Smooth muscle cell (in vitro differentiated cells): ENCODE measurements around the gene GPR108. TPM values are rescaled to one million over a fixed set of nuclear protein-coding genes. Genes with fewer than 3 reads are reported as not detected.

Source experiments
- DNase-seq: peaks from one replicate; lab custom pipeline; 2025; ENCODE audit not compliant: unreplicated experiment; lab: John Stamatoyannopoulos, UW
- H2AFZ ChIP-seq: fragments of 200-600 bp; sonication (generic); 2 replicates; pipeline ENCODE4 v1.6.0; 2016; ENCODE audit warnings: antibody characterized with exemption, low read depth, mild to moderate bottlenecking
- H3F3A ChIP-seq: fragments of 200-600 bp; sonication (generic); 2 replicates; pipeline ENCODE4 v1.6.0; 2017; ENCODE audit warnings: antibody characterized with exemption, low read depth
- H3K27ac ChIP-seq: fragments of 200-600 bp; sonication (generic); 2 replicates; pipeline ENCODE4 v1.5.1; 2016; ENCODE audit warnings: low read depth, mild to moderate bottlenecking
- H3K27me3 ChIP-seq: fragments of 200-600 bp; sonication (generic); 2 replicates; pipeline ENCODE4 v1.6.1; 2016; ENCODE audit warnings: low read depth, mild to moderate bottlenecking
- H3K36me3 ChIP-seq: fragments of 200-600 bp; sonication (generic); 2 replicates; pipeline ENCODE4 v1.5.1; 2016; ENCODE audit warnings: low read depth
- H3K4me1 ChIP-seq: fragments of 200-600 bp; sonication (generic); 2 replicates; pipeline ENCODE4 v1.5.1; 2016; ENCODE audit warnings: low read depth
- H3K4me2 ChIP-seq: fragments of 200-600 bp; sonication (generic); 2 replicates; pipeline ENCODE4 v1.6.0; 2016; ENCODE audit warnings: mild to moderate bottlenecking
- H3K4me3 ChIP-seq: fragments of 200-600 bp; sonication (generic); 2 replicates; pipeline ENCODE4 v1.5.1; 2016; ENCODE audit warnings: mild to moderate bottlenecking
- H3K79me2 ChIP-seq: fragments of 200-600 bp; sonication (generic); 2 replicates; pipeline ENCODE4 v1.6.0; 2016; ENCODE audit warnings: low read depth, mild to moderate bottlenecking
- H3K9ac ChIP-seq: fragments of 200-600 bp; sonication (generic); 2 replicates; pipeline ENCODE4 v1.6.0; 2016; ENCODE audit warnings: low read depth
- H3K9me3 ChIP-seq: fragments of 200-600 bp; sonication (generic); replicated peaks from 2 replicates; pipeline ENCODE4 v1.5.1; 2016; ENCODE audit warnings: low read depth
- H4K20me1 ChIP-seq: fragments of 200-600 bp; sonication (generic); 2 replicates; pipeline ENCODE4 v1.6.0; 2016; ENCODE audit warnings: low read depth
- CTCF ChIP-seq: fragments of 200-600 bp; sonication (generic); IDR thresholded peaks from 2 replicates; pipeline ENCODE4 v1.5.1; 2017; ENCODE audit warnings: borderline replicate concordance, mild to moderate bottlenecking, antibody characterized with exemption; ENCODE audit not compliant: insufficient read depth, poor library complexity, severe bottlenecking
- WGBS: methylation state at CpG from one replicate; pipeline ENCODE4 v1.1.7; 2016; ENCODE audit warnings: low lambda C conversion rate; 5-methylcytosine and 5-hydroxymethylcytosine counted together
- polyA plus RNA-seq: library from polyadenylated mRNA; unstranded; fragments of >200 nt; fragmentation: Nextera tagmentation; extraction: Ambion mirVana; gene quantifications from 2 replicates; pipeline ENCODE4 v1.2.1, GENCODE V29; 2016
- total RNA-seq: library from RNA; depleted of rRNA; stranded (reverse); fragments of >200 nt; gene quantifications from 2 replicates; pipeline ENCODE4 v1.2.3, GENCODE V29; 2014

Gene GPR108
- total and polyA plus RNA-seq, 2 experiments from 2014 or later: 34.4 to 62.1 TPM

DNA sequence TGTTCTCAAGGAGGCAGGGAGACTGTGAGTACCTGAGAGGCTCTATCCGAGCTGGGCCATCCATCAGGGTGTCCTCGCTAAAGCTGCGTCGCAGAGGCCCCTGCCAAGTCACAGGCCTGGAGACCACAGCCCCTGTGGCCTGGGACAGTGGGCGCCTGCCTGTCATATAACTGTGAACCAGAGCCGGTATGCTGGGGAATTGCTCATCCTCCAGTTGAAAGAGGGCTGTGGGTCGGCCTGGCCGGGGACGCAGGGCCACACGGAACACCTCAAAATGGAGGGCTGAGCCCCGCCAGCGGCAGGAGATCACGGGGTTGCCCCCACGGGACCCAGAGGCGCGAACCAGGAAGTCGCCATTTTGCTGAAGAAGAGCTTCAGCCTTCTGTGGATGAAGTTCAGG lies 23.2 kb upstream of the GPR108 start:
- Histone ChIP-seq H3K4me3 (no peak overlapping the region), H3K36me3 (no peaks in the 10 kb centered on the region), H3K4me1 (no peaks in the 10 kb centered on the region), H4K20me1 (no peaks in the 10 kb centered on the region), H3K79me2 (no peaks in the 10 kb centered on the region), H3F3A (no peaks in the 10 kb centered on the region), H2AFZ (no peak overlapping the region), H3K9ac (no peak overlapping the region), H3K27ac (no peak overlapping the region), H3K9me3 (no peaks in the 10 kb centered on the region), H3K27me3 (no peaks in the 10 kb centered on the region), H3K4me2 (no peak overlapping the region)
- TF ChIP-seq CTCF: no peak
- 97% methylated on average over 17 of the region's 17 CpGs for WGBS
- no peak for DNase-seq

DNA sequence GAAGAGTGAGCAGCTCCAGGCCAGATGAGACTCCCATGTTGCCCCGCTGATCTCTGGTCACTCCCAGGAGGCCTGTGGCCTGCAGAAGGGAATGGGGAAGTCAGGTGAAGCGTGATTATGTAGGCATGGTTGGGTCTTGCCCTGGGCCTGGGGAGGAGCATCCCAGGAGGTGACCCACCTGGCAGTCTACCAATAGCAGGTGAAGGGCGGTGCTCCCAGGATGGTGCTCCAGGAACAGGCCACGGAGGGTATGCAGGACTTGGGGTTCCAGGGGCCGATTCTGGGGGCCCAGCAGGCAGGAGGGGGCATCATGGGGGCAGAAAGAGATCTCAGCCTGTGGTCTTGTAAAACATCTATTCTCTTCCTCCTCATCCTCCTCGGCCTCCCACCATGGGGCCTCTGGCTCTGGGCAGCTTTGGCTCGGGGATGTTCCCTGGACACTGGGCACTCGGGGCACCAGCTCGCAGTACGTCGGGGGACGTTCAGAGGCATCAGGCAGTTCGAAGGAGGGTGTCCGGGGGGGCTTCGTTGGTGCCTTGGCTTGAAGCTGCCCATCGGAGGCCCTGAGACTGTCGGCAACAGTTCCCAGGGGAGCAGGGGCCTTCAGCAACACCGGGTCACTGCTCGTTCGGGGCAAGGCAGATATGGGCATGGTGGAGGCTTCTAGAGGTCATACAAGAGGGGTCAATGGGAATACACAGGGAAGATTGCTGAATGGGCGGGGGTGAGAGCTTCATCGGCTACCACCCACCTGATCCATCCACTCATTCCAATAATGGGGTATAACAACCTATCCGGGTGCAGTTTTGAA lies 17.5 kb upstream of the GPR108 start:
- H4K20me1 ChIP-seq: no peaks in the 10 kb centered on the region
- no peaks in the 10 kb centered on the region for H3K4me1 ChIP-seq
- no peak overlapping the region for H2AFZ ChIP-seq
- no peaks in the 10 kb centered on the region for H3K27me3 ChIP-seq
- no peak overlapping the region for H3K4me2 ChIP-seq
- H3F3A ChIP-seq: no peaks in the 10 kb centered on the region
- H3K9ac ChIP-seq: no peak overlapping the region
- 93% methylated on average over 23 of the region's 23 CpGs for WGBS
- H3K27ac ChIP-seq: no peak overlapping the region
- H3K79me2 ChIP-seq: no peaks in the 10 kb centered on the region
- no peak for TF ChIP-seq CTCF
- no peak for DNase-seq
- no peak overlapping the region for H3K4me3 ChIP-seq
- H3K9me3 ChIP-seq: no peaks in the 10 kb centered on the region
- H3K36me3 ChIP-seq: no peaks in the 10 kb centered on the region

DNA sequence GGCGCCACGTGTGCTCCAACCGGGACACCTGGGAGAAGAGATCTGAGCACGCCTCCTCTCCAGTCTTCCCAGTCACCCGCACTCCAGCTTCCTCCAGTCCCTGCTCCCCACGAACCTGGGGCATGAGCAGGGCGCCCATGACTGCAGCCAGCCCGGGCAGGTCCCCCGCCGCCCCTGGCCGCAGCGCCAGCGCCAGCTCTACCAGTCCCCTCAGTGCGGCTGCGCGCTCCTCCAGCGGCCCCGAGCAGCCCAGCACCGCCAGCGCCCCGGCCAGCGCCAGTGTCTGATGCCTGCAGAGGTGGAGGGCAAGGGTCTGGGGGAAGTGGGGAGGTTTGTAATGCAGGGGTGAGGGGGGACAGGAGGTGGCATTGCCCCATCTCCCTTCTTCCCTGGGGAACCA lies 16.8 kb upstream of the GPR108 start:
- no peaks in the 10 kb centered on the region for H3F3A ChIP-seq
- no peak for TF ChIP-seq CTCF
- no peaks in the 10 kb centered on the region for H3K79me2 ChIP-seq
- no peaks in the 10 kb centered on the region for H4K20me1 ChIP-seq
- H3K4me2 ChIP-seq: no peak overlapping the region
- no peaks in the 10 kb centered on the region for H3K4me1 ChIP-seq
- no peak overlapping the region for H3K4me3 ChIP-seq
- no peaks in the 10 kb centered on the region for H3K36me3 ChIP-seq
- H3K27me3 ChIP-seq: no peaks in the 10 kb centered on the region
- H3K27ac ChIP-seq: no peak overlapping the region
- no peaks in the 10 kb centered on the region for H3K9me3 ChIP-seq
- no peak overlapping the region for H2AFZ ChIP-seq
- 96% methylated on average over 22 of the region's 22 CpGs for WGBS
- no peak for DNase-seq
- no peak overlapping the region for H3K9ac ChIP-seq
